GM18517 (cell line): ENCODE data around the gene MACROD1.

Experiments
- ATAC-seq: cut with Tn5 transposase; IDR thresholded peaks from one replicate; pipeline ENCODE4 v1.9.1; 2021; ENCODE audit warnings: mild to moderate bottlenecking, moderate library complexity; ENCODE audit not compliant: unreplicated experiment

The MACROD1 gene

GRCh38 chr11:64114231-64114630, 51.7 kb downstream of the MACROD1 start:
- ATAC-seq = no peak

GRCh38 chr11:64113462-64113780, 52.5 kb downstream of the MACROD1 start:
- ATAC-seq = no peak

- no peak for ATAC-seq
Measured at GRCh38 chr11:64112771-64113461, 53.0 kb downstream of the MACROD1 start.

- ATAC-seq = no peak
Measured at GRCh38 chr11:64110465-64111375, 55.2 kb downstream of the MACROD1 start.

GRCh38 chr11:64109332-64109731, 56.6 kb downstream of the MACROD1 start:
- ATAC-seq = no peak

GRCh38 chr11:64107303-64107702, 58.6 kb downstream of the MACROD1 start:
- no peak for ATAC-seq

GRCh38 chr11:64104632-64105031, 61.3 kb downstream of the MACROD1 start:
- ATAC-seq = no peak

GRCh38 chr11:64103277-64103985, 62.5 kb downstream of the MACROD1 start:
- no peak for ATAC-seq

GRCh38 chr11:64102005-64102738, 63.7 kb downstream of the MACROD1 start:
- no peak for ATAC-seq

- no peak for ATAC-seq
Measured at GRCh38 chr11:64101461-64101860, 64.5 kb downstream of the MACROD1 start.

- no peak for ATAC-seq
Measured at GRCh38 chr11:64100782-64101353, 65.0 kb downstream of the MACROD1 start.

- no peak for ATAC-seq
Measured at GRCh38 chr11:64100360-64100759, 65.6 kb downstream of the MACROD1 start.

GRCh38 chr11:64099436-64099835, 66.5 kb downstream of the MACROD1 start:
- ATAC-seq = no peak

GRCh38 chr11:64098318-64098831, 67.5 kb downstream of the MACROD1 start:
- no peak for ATAC-seq

- no peak for ATAC-seq
Measured at GRCh38 chr11:64097468-64098317, 68.2 kb downstream of the MACROD1 start.

GRCh38 chr11:64096835-64097234, 69.1 kb downstream of the MACROD1 start:
- no peak for ATAC-seq

GRCh38 chr11:64095949-64096348, 70.0 kb downstream of the MACROD1 start:
- ATAC-seq = no peak

GRCh38 chr11:64095273-64095817, 70.6 kb downstream of the MACROD1 start:
- ATAC-seq = no peak
